Measurements from ENCODE around the gene ZNF652.
"Not testable (repeated sequence)": the region's sequence is repeated elsewhere in the genome, so short reads cannot be mapped to it uniquely, and the experiment has no call there.

Gene ZNF652

GRCh38 chr17:49298371-49298976, 63.6 kb downstream of the ZNF652 start:
- no peak for DNase-seq

DNA sequence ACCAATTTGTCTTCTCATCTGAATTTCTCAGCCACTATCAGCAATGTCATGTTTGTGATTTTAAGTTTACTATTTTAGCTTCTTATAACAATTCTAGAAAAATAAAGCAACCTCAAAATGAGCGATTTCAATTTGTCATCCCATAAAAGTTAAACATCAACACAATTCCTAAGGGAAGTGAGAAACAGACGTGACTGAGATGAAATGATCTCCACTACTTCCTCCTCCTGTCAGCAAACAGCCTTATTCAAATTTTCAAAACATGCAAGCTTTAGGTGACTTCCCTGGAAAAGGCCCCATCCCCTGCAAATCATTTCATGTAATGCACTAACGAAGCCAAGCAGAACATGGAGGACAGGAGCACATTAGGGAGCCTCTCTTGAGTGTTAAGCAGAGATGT, 64.9 kb downstream of the ZNF652 start:
- no peak for DNase-seq

DNA sequence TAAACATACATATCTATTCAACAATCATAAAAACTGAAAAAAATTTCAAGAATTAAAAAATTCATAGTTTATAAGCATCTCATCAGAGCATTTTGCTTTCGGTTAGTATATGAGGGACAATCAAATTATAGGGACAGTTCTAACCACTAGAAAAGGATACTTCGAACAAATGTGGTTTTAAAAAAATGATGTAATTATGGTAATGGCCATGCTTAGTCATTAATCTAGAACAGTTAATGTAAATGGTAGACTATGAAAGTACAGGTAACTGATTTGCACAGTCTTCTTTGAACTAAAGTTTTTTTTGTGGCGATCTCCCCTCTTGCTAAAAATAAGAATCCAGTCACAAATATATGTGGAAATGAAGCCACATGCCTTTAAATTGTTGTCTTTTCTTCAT, 67.9 kb downstream of the ZNF652 start:
- DNase-seq: no peak

GRCh38 chr17:49292901-49293300, 69.1 kb downstream of the ZNF652 start:
- no peak for DNase-seq

GRCh38 chr17:49291929-49292328, 70.1 kb downstream of the ZNF652 start:
- DNase-seq: no peak

- DNase-seq: peak; percentile 7
These were observed 71.2 kb downstream of the ZNF652 start for GRCh38 chr17:49290690-49291359.

DNA sequence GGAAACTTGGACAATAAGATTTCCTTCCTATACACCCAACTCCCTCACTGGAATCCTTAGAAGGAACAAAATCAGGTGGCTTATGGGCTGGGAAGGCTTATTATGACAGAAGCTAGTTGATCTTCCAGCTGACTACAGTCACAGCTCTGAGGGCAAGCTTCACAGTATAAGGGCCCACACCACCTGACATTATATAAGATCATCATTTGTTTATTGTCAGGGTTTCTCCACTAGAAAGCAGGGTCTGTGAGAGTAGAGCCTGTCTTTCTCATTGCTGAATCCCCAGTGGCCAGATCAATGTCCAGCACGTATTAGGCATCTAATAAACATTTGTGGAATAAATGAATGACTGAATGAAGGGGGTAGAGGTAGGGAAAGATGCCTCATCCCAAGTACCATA, 73.7 kb downstream of the ZNF652 start:
- no peak for DNase-seq

- DNase-seq: no peak
These were observed 74.6 kb downstream of the ZNF652 start for GRCh38 chr17:49287481-49287880.

GRCh38 chr17:49286261-49286973, 75.6 kb downstream of the ZNF652 start:
- not testable (repeated sequence) for DNase-seq

DNA sequence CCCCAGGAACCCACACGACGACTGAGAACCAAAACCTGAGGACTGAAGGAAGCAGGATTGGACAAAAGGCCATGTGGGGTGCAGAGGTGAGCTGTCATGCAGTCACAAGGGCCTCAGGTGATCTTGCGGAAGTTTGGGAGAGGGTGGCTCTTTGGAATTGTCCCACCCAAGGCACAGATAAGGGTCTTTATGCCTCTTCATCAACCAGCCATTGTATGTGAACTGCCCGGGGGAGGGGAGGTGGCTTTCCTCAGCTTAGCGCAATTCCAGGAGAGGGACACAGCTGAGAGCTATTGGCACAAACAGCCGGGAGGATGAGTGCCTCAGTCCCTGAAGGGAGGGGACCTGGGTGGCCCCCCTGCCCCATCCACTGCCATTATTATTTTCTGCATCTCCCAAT, 76.3 kb downstream of the ZNF652 start:
- DNase-seq: no peak

DNA sequence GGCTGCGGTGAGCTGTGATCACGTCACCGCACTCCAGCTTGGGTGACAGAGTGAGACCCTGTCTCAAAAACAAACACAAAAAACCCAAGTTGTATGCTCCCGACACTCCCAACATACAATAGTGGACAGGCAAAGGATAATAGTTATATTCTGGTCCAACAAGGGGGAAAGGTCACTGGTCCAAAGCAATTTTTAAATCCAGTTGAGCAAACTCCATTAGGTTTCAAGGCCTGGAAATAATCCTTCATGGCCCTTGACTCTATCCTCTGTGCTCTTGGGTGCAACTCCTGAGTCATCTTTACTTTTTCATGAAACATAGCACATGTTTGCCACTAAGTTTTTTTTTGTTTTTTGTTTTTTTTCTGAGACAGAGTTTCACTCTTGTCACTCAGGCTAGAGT, 81.1 kb downstream of the ZNF652 start:
- DNase-seq: no peak

DNA sequence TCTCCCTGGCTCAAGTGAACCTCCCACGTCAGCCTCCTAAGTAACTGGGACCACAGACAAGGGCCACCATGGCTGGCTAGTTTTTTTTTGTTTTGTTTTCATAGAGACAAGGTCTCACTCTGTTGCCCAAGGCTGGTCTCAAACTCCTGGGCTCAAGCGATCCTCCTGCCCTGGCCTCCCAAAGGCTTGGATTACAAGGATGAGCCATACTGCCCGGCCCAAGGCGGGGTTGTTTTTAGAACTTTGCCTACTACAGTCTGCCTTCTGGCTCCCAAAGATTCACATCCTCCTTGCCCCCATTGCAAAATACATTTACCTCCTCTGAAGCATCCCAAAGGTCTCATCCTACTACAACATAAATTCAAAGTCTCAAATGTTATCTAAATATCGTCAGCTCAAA, 82.0 kb downstream of the ZNF652 start:
- DNase-seq: no peak

- not testable (repeated sequence) for DNase-seq
These were observed 82.6 kb downstream of the ZNF652 start for GRCh38 chr17:49279263-49280015.

GRCh38 chr17:49278076-49278475, 84.0 kb downstream of the ZNF652 start:
- no peak for DNase-seq

DNA sequence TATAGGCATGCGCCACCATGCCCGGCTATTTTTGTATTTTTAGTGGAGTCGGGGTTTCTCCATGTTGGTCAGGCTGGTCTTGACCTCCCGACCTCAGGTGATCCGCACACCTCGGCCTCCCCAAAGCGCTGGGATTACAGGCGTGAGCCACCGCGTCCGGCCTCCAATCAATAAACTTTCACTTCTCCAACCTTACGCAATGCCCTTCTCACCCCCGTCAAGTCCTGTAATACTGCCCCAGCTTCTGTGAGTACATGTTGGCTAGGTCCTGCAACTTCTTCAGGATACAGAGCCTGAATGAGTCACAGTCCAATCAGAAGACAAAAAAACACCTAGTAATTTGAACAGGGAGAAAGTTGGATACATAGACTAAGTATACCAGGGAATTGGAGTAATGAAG, 84.4 kb downstream of the ZNF652 start:
- no peak for DNase-seq

- not testable (repeated sequence) for DNase-seq
These were observed 86.1 kb downstream of the ZNF652 start for GRCh38 chr17:49275981-49276380.

DNA sequence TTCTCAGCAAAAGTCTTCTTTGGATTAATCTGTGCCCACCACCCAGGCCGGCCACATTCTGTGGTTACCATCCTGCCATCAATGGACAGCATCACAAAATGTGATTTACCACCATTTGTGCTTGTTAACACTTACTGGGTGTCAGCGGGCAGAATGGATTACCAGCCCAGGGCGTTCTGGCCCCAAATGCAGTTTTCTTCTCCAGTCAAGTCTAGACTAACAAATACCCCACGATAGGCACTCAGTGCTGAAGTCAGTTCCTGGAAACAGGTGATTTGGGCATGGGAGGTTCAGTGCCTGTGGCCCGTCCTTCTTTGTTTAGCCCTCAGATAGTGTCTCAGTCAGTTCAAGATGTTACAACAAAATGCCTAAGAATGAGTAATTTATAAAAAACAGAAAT, 92.7 kb downstream of the ZNF652 start:
- no peak for DNase-seq

DNA sequence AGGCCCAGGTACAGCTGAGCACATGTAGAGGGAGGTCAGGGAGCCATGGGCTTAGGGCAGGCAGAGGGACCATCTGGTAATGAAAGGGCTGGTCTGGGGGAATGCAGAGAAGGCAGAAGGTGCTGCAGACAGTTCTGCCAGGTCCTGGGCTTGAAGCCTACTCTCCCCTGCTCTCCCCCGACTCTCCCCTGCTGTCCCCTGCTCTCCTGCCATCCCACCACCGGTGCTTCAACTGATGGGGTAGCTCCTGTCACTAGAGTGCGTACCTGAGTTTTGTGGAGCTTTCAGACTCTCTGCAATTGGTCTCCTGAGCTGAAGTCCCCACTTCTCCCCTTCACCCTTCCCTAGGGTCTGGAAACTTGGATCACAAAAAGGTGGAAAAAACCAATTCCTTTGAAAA, 94.1 kb downstream of the ZNF652 start:
- DNase-seq: no peak

DNA sequence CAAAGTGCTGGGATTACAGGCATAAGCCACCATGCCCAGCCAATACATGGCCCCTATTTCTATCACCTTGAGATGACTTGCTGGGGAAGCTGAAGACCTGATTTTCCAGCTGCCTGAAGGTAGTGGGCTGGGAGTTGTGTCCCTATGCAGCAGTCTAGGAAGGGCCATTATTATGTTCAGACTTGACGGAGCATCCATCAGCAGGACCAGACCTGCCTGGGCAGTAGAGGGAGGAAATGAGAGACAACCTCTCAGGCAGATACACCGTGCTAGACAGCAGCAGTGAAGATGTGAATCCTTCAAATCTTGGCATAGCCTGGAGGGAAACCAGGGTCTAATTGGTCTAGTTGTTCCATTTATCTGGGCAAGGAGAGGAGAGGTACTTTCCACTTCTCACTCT, 95.8 kb downstream of the ZNF652 start:
- DNase-seq: no peak

GRCh38 chr17:49261540-49261939, 100.5 kb downstream of the ZNF652 start:
- not testable (repeated sequence) for DNase-seq

GRCh38 chr17:49260817-49261291, 101.2 kb downstream of the ZNF652 start:
- no peak for DNase-seq

- DNase-seq: no peak
These were observed 101.8 kb downstream of the ZNF652 start for GRCh38 chr17:49260011-49260816.

DNA sequence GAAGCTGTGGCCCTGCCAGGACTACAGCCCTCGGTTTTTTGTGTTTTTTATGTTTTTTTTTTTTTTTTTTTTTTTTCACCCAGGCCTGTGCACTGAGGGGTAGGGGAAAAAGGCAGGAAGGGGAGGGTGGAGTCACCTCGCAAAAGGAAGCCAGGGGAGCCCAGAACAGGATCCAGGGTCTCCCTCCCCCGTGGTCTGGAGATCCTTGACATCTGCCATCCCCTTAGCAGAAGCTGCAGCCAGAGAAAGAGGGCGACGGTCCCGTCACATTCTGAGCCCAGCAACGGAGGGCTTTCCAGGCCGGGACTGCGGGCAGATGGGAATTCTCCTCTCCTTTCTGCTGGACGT, 102.4 kb downstream of the ZNF652 start:
- DNase-seq: no peak
